GM19099 (cell line): Measurements from ENCODE around the gene RSU1.

Experiments
- POLR2A ChIP-seq: IDR thresholded peaks from 3 replicates; pipeline ENCODE4 v1.6.1; 2011; ENCODE audit warnings: low read depth; ENCODE audit not compliant: insufficient read length; ENCODE audit errors: extremely low read depth

The RSU1 gene

DNA sequence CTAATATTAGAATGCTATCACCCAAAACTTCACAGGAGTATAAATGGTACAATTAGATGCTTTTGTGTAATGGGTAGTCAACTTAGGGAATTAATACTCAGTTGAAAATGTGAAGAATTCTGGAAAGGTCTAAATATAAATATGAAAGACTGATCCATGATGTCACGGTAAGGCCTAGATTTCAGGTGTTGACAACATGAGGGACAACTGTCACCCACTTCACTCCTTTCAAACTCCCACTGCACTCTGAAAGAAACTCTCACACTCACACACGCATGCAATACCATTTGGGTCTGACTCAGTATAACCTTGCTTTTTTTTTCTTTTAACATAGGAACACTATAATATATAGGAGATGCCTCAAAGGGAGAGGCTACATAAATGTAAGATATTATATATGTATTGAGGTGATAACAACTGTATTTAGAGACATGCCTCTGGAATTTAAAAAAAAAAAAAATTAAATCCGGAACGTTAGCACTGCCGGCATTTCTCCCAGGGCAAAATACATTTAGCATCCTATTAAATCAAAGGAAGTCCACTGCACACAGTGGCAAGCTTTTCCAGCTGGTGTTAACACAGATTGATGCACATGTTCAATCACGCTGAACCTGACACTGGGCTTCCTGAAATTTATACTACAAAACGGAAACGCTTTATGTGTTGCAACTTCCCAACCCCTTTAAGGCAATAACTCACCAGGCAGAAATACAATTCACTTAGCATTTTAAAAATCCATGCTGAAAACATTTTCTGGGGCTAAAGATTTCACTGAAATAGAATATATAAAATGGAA, 74.9 kb downstream of the RSU1 start:
- no peak for TF ChIP-seq POLR2A

DNA sequence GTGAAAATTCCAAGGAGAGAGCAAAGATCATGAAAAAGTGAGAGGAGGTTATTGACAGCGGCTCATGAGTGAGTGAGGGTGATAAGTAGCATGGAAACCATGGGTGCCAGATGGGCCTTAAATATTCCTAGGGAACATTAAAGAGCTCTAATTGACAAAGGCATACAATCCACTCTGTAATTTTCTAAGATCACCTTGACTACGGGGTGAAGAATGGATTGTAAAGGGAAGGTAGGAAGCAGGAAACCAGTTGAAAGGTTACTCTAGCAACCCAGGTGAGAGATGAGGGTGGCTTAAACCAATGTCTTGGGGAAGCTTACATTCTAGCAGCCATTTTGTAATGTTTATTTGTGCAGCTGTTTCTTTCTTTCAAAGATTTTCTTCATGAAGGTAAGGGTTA, 75.7 kb downstream of the RSU1 start:
- no peak for TF ChIP-seq POLR2A

DNA sequence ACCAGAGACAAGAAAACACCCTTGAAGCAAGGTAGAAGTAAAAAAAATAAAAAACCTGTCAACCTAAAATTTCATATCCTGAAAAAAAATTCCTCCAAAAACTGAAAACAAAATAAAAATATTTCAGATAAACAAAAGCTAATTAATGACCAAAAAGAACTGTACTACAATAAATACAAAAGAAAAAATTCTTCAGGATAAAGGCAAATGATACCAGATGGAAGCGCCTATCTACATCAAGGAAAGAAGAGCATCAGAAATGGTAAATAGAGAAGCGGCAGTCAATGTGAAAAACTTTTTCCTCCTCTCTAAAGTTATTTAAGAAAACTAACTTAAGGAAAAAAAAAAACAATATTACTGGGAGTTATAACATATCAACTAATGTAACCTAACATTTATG, 79.8 kb downstream of the RSU1 start:
- no peak for TF ChIP-seq POLR2A

DNA sequence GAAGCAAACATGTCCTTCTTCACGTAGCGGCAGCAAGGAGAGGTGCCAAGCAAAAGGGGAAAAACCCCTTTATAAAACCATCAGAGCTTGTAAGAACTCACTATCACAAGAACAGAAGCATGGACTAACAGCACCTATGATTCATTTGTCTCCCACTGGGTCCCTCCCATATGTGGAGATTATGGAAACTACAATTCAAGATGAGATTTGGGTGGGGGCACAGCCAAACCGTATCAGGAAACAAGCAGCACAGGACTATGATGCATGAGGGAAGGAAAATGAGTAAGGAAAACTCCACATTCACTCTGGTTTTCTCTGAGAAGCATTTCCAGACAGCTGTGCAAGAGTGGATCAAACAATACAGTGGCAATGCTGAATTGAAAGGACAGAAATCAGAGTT, 81.6 kb downstream of the RSU1 start:
- no peak for TF ChIP-seq POLR2A

GRCh38 chr10:16732376-16732775, 84.8 kb downstream of the RSU1 start:
- no peak for TF ChIP-seq POLR2A

DNA sequence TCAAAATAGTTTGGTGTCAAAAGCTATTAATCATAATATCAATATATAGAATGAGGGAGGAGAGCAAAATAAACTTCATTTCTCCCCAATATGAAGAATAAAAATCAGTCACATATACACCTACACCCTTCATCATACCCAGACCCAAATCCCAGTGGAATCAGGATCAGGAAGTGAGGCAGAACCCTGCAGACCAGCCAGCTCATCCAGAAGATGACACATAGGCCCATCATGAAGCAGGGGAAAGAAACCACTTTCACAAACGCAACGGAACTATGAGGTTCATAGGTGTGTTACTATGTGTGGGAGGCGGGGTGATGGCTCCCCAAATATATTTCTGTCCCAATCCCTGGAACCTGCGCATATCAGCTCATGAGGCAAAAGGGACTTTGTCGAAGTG, 89.0 kb downstream of the RSU1 start:
- TF ChIP-seq POLR2A = no peak

- no peak for TF ChIP-seq POLR2A
Measured at GRCh38 chr10:16727666-16728065, 89.6 kb downstream of the RSU1 start.

GRCh38 chr10:16724509-16724908, 92.7 kb downstream of the RSU1 start:
- no peak for TF ChIP-seq POLR2A

DNA sequence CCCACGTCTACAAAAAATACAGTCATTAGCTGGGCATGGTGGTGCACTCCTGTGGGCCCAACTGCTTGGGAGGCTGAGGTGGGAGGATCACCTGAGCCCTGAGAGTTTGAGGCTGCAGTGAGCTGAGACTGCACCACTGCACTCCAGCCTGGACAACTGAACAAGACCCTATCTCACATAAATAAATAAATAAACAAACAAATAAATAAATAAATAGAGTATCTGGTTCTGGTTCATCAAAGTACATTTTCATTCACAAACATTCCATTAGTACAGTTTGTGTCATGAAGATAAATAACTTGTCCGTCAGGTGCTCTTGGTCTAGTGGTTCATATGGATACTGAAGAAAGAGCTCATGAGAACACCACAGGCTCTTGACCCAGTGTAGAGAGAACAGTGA, 96.4 kb downstream of the RSU1 start:
- no peak for TF ChIP-seq POLR2A

- TF ChIP-seq POLR2A = no peak
Measured at GRCh38 chr10:16717622-16718395, 99.4 kb downstream of the RSU1 start.

DNA sequence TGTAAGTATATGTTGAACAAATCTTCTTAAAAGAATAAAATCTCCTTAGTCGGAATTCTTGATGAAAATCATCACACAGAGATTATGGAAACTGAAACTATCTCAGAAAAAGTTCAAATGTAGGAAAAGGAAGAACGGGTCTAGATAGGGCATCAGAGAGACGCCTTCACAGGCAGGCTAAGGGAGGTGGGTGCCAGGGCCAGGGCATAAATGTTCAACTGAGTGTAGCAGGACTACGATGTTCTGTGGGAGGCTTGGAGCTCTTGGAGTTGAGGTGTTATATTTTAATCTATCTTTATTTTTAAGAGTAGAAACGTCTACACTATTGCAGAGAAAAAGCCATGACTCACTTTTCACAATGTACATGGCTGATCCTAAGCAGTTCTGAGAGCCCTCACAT, 101.2 kb downstream of the RSU1 start:
- no peak for TF ChIP-seq POLR2A

- no peak for TF ChIP-seq POLR2A
Measured at GRCh38 chr10:16713290-16713689, 103.9 kb downstream of the RSU1 start.

- no peak for TF ChIP-seq POLR2A
Measured at GRCh38 chr10:16712883-16713282, 104.3 kb downstream of the RSU1 start.

GRCh38 chr10:16700331-16700730, 116.9 kb downstream of the RSU1 start:
- no peak for TF ChIP-seq POLR2A

DNA sequence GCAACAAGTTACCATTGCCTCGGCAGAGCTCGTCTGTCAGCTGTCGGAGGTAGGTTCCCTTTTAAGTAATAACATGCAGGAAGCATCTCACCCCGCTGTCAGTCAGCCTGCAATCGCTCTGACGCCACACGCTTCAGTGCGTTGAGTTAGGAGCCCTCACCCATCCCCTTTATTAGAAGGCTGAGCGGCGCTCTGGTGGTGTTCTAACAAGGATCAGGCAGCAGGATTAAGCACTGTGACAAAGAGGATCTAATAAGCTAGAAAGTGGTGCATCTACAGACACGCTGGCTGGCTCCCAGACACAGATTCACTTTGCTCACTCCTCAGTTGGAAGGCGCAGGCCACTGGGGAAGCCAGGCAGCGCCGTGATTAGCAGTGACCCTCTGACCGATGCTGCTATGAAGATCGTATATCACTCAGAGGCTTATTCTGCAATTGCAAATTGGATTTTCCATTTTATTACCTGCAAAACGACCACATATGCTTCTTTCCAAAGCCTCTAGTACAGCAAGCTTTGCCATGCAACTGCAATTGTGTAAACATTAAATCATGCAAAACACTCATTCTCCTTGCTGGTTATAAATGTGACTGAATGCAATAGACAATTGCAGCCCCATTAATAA, 117.7 kb downstream of the RSU1 start:
- no peak for TF ChIP-seq POLR2A

- TF ChIP-seq POLR2A = no peak
Measured at GRCh38 chr10:16698461-16698860, 118.8 kb downstream of the RSU1 start.
